NCI-H2171 treated with DMSO at 0.1 percent for 48 hours (cell line): ENCODE data around the gene SPACA6.
"Not testable (repeated sequence)": the region's sequence is repeated elsewhere in the genome, so short reads cannot be mapped to it uniquely, and the experiment has no call there.

Source experiments
- DNase-seq: peaks from one replicate; lab custom pipeline; 2025; lab: John Stamatoyannopoulos, UW

SPACA6 gene

GRCh38 chr19:51693260-51693659 lies at the start of gene SPACA6:
Gene SPACA6 (plus strand): TSS chr19:51693330. CDS start chr19:51693527, 197 bp downstream.
- no peak for DNase-seq

GRCh38 chr19:51644636-51645271 lies 48.4 kb upstream of the SPACA6 start:
- DNase-seq, result no peak

- DNase-seq, result not testable (repeated sequence)
Observed at GRCh38 chr19:51646730-51647129, 46.4 kb upstream of the SPACA6 start, which contains the start of gene SIGLEC14. Gene SIGLEC14 (minus strand): TSS chr19:51646825. CDS start chr19:51646759, 66 bp downstream.

- DNase-seq, result no peak
Observed at GRCh38 chr19:51647318-51647717, 45.8 kb upstream of the SPACA6 start.

- DNase-seq, result no peak
Observed at GRCh38 chr19:51651216-51651846, 41.8 kb upstream of the SPACA6 start.

- DNase-seq, result no peak
Observed at GRCh38 chr19:51652266-51652665, 40.9 kb upstream of the SPACA6 start.

GRCh38 chr19:51653162-51653561 lies 40.0 kb upstream of the SPACA6 start:
- DNase-seq, result no peak

GRCh38 chr19:51654783-51655182 lies 38.3 kb upstream of the SPACA6 start:
- DNase-seq, result no peak

GRCh38 chr19:51660975-51661600 lies 32.0 kb upstream of the SPACA6 start:
- DNase-seq, result peak; percentile 48

- DNase-seq, result no peak
Observed at GRCh38 chr19:51663650-51664049, 29.5 kb upstream of the SPACA6 start.

GRCh38 chr19:51664131-51664530 lies 29.0 kb upstream of the SPACA6 start:
- no peak for DNase-seq

- no peak for DNase-seq
Observed at GRCh38 chr19:51664997-51665396, 28.1 kb upstream of the SPACA6 start.

GRCh38 chr19:51668216-51668615 lies 24.9 kb upstream of the SPACA6 start:
- DNase-seq, result no peak

- not testable (repeated sequence) for DNase-seq
Observed at GRCh38 chr19:51675911-51676565, 17.1 kb upstream of the SPACA6 start.

- DNase-seq, result no peak
Observed at GRCh38 chr19:51676566-51677083, 16.5 kb upstream of the SPACA6 start.

- no peak for DNase-seq
Observed at GRCh38 chr19:51680474-51680873, 12.7 kb upstream of the SPACA6 start.

- peak; percentile 10 for DNase-seq
Observed at GRCh38 chr19:51681286-51681941, 11.7 kb upstream of the SPACA6 start.

GRCh38 chr19:51686171-51686570 lies 7.0 kb upstream of the SPACA6 start:
- DNase-seq, result no peak

- DNase-seq, result no peak
Observed at GRCh38 chr19:51687791-51688670, 5.1 kb upstream of the SPACA6 start.

GRCh38 chr19:51688671-51689571 lies 4.2 kb upstream of the SPACA6 start:
- DNase-seq, result peak; percentile 70
